Stimulated activated CD4-positive, alpha-beta T cell treated with anti-CD3 and anti-CD28 coated beads, TNF-alpha, amount 100 ng/mL, for 24 hours (primary cell): ENCODE measurements around the gene STC2.
"Not testable (repeated sequence)": the region's sequence is repeated elsewhere in the genome, so short reads cannot be mapped to it uniquely, and the experiment has no call there.

Experiments used
- DNase-seq, 3 experiments: peaks; one replicate each; pipeline ENCODE4 v3.0.0-alpha.2; 2020; ENCODE audit warnings: low read depth in 3 of 3

The STC2 gene

GRCh38 chr5:173327948-173328843 lies at the start of gene STC2:
Gene STC2, minus strand, starts transcription at chr5:173328414. Its CDS starts 221 bp downstream, at chr5:173328193.
- DNase-seq, result peak in 1 of 3 experiments; percentile 73

GRCh38 chr5:173371400-173371799 lies 43.2 kb upstream of the STC2 start:
- no peak for DNase-seq

GRCh38 chr5:173363406-173363805 lies 35.2 kb upstream of the STC2 start:
- DNase-seq, result not testable (repeated sequence)

GRCh38 chr5:173355561-173355960 lies 27.3 kb upstream of the STC2 start:
- no peak for DNase-seq

GRCh38 chr5:173354645-173355044 lies 26.4 kb upstream of the STC2 start:
- no peak for DNase-seq

- no peak for DNase-seq
These were observed 24.4 kb upstream of the STC2 start for GRCh38 chr5:173352366-173353349.

- DNase-seq, result no peak
These were observed 14.9 kb upstream of the STC2 start for GRCh38 chr5:173342813-173343755.

- DNase-seq, result no peak
These were observed 13.8 kb upstream of the STC2 start for GRCh38 chr5:173341961-173342430.

- no peak for DNase-seq
These were observed 12.8 kb upstream of the STC2 start for GRCh38 chr5:173340984-173341383.

- no peak for DNase-seq
These were observed 12.2 kb upstream of the STC2 start for GRCh38 chr5:173340451-173340850.

GRCh38 chr5:173339286-173339685 lies 11.1 kb upstream of the STC2 start:
- no peak for DNase-seq

GRCh38 chr5:173338380-173339015 lies 10.3 kb upstream of the STC2 start:
- DNase-seq, result no peak

- DNase-seq, result no peak
These were observed 6.6 kb upstream of the STC2 start for GRCh38 chr5:173334808-173335207.

GRCh38 chr5:173333925-173334661 lies 5.9 kb upstream of the STC2 start:
- DNase-seq, result no peak

- peak; percentile 64 to 86 (median 72) for DNase-seq
These were observed 3.8 kb upstream of the STC2 start for GRCh38 chr5:173331956-173332479.

- no peak for DNase-seq
These were observed 3.1 kb upstream of the STC2 start for GRCh38 chr5:173331287-173331686.

GRCh38 chr5:173330338-173331206 lies 2.4 kb upstream of the STC2 start:
- DNase-seq, result no peak

- DNase-seq, result peak in 1 of 3 experiments; percentile 76
These were observed 1.5 kb upstream of the STC2 start for GRCh38 chr5:173329491-173330337.
